CD4-positive, CD25-positive, alpha-beta regulatory T cell (primary cell): ENCODE data around the gene TIMM22. TPM values are rescaled to one million over a fixed set of nuclear protein-coding genes. Genes with fewer than 3 reads are reported as not detected.

Experiments
- ATAC-seq, 2 donors: fragments of 150-1000 bp; cut with Tn5 transposase; one replicate each; pipeline ENCODE4 v1.10.0; 2021; ENCODE audit warnings: low read depth in 2 of 2, moderate number of reproducible peaks in 2 of 2, moderate library complexity in 1 of 2
- DNase-seq, 3 donors: peaks; one replicate each; pipeline versions ENCODE4 v3.0.0 to v3.0.0-alpha.2; 2012 to 2022; ENCODE audit warnings: mixed read lengths in 1 of 3
- H3K27ac ChIP-seq: one replicate; pipeline ENCODE4 v1.7.0; 2013; ENCODE audit warnings: mild to moderate bottlenecking, low read length; ENCODE audit not compliant: insufficient read depth, poor library complexity, severe bottlenecking
- H3K27me3 ChIP-seq: one replicate; pipeline ENCODE4 v1.7.0; 2013; ENCODE audit warnings: low read length; ENCODE audit not compliant: control insufficient read depth, insufficient read depth
- H3K36me3 ChIP-seq: one replicate; pipeline ENCODE4 v1.7.0; 2013; ENCODE audit warnings: mild to moderate bottlenecking, low read length, moderate library complexity; ENCODE audit not compliant: control insufficient read depth, insufficient read depth
- H3K4me1 ChIP-seq: 2 replicates; pipeline ENCODE4 v1.7.0; 2013; ENCODE audit warnings: mild to moderate bottlenecking, low read length; ENCODE audit not compliant: insufficient read depth, control insufficient read depth, poor library complexity, severe bottlenecking
- H3K4me3 ChIP-seq: one replicate; pipeline ENCODE4 v1.7.0; 2013; ENCODE audit warnings: low read depth, mild to moderate bottlenecking, low read length, moderate library complexity
- H3K9me3 ChIP-seq, 2 experiments: 1 replicate in 1 of 2; 2 replicates in 1 of 2; pipeline ENCODE4 v1.7.0; 2013; ENCODE audit warnings: low read length in 2 of 2, mild to moderate bottlenecking in 1 of 2, moderate library complexity in 1 of 2; ENCODE audit not compliant: control insufficient read depth in 2 of 2
- H3K27ac Mint-ChIP-seq, 3 donors: one replicate each; pipeline ENCODE4 v1.8.0; 2020 to 2022; ENCODE audit warnings: mild to moderate bottlenecking in 3 of 3, mixed read lengths in 3 of 3, moderate library complexity in 2 of 3
- H3K27me3 Mint-ChIP-seq: one replicate; pipeline ENCODE4 v1.8.0; 2022; ENCODE audit warnings: mild to moderate bottlenecking, mixed read lengths
- H3K36me3 Mint-ChIP-seq: one replicate; pipeline ENCODE4 v1.8.0; 2020; ENCODE audit warnings: mixed read lengths
- H3K4me1 Mint-ChIP-seq, 4 donors: one replicate each; pipeline ENCODE4 v1.8.0; 2020 to 2022; ENCODE audit warnings: mixed read lengths in 4 of 4, mild to moderate bottlenecking in 1 of 4
- H3K4me3 Mint-ChIP-seq, 4 donors: one replicate each; pipeline ENCODE4 v1.8.0; 2020 to 2022; ENCODE audit warnings: mild to moderate bottlenecking in 4 of 4, mixed read lengths in 4 of 4, moderate library complexity in 3 of 4
- H3K9me3 Mint-ChIP-seq, 7 donors: one replicate each; pipeline ENCODE4 v1.8.0; 2020 to 2022; ENCODE audit warnings: mixed read lengths in 7 of 7, mild to moderate bottlenecking in 3 of 7, moderate library complexity in 2 of 7
- polyA plus RNA-seq, 4 donors: library from polyadenylated mRNA; unstranded; fragments of 300-500 nt; fragmentation: Illumina TruSeq; gene quantifications; one replicate each; pipeline ENCODE4 v1.2.3, GENCODE V29; 2021
- total RNA-seq: library from RNA; stranded (reverse); gene quantifications from one replicate; pipeline ENCODE4 v1.2.3, GENCODE V29; 2022

The TIMM22 gene
- total and polyA plus RNA-seq, 5 donors from 2014 or later, result 9.2 to 28.4 (median 24.4) TPM

DNA sequence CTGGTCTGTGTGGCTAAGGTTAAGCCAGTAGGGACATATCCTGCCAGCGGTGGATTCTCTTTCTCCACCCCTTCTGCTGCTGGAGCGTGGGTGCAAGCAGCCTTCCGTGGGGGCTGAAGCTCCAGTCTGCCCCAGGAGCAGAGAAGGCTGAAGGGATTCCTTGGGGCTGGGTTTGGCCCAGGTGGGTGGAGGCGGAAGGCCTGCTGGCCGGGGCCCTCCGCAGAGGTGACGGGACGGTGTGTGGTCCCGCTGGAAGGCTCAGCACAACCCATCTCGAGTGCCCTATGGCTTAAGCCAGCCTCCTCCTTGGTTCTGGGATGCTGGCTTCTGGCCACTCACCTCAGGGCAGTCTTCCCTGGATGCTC lies 13.1 kb downstream of the TIMM22 start:
- no peak overlapping the region for H3K27ac ChIP-seq
- H3K4me3 ChIP-seq, result no peak overlapping the region
- no peak for ATAC-seq
- Mint-ChIP-seq H3K27ac (no peak overlapping the region), H3K4me1 (no peaks in the 10 kb centered on the region), H3K36me3 (peaks cover 5% of the 10 kb centered on the region), H3K4me3 (no peak overlapping the region), H3K9me3 (no peaks in the 10 kb centered on the region), H3K27me3 (no peaks in the 10 kb centered on the region)
- no peak for DNase-seq
- no peaks in the 10 kb centered on the region for H3K9me3 ChIP-seq
- H3K27me3 ChIP-seq, result no peaks in the 10 kb centered on the region
- no peaks in the 10 kb centered on the region for H3K4me1 ChIP-seq
- peaks cover 44% of the 10 kb centered on the region for H3K36me3 ChIP-seq

DNA sequence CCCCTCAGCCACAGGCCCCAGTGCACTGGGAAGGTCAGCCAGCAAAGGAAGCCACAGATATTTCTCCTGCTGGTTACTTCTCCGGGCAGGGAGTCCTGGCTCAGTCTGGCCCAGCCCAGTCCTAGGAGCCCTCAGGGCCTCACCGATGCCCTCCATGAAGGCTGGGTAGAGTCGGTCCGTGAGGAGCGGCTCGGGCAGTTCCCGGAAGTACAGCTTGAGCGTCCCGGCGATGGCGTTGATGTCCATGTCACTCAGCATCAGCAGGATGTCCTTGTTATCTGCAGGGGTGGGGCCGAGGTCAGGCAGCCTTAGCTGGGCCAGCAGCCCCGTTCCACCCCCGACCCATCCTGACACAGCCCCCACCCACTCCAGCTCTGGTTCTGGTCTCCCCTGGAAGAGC lies 13.7 kb downstream of the TIMM22 start:
- H3K27ac Mint-ChIP-seq, result no peak overlapping the region
- no peak for DNase-seq
- Histone ChIP-seq H3K27me3 (no peaks in the 10 kb centered on the region), H3K27ac (no peak overlapping the region), H3K36me3 (peaks cover 43% of the 10 kb centered on the region), H3K4me1 (no peaks in the 10 kb centered on the region), H3K9me3 (no peaks in the 10 kb centered on the region), H3K4me3 (no peak overlapping the region)
- no peaks in the 10 kb centered on the region for H3K27me3 Mint-ChIP-seq
- H3K4me1 Mint-ChIP-seq, result no peaks in the 10 kb centered on the region
- ATAC-seq, result no peak
- peaks cover under 1% of the 10 kb centered on the region for H3K36me3 Mint-ChIP-seq
- no peaks in the 10 kb centered on the region for H3K9me3 Mint-ChIP-seq
- H3K4me3 Mint-ChIP-seq, result no peak overlapping the region

DNA sequence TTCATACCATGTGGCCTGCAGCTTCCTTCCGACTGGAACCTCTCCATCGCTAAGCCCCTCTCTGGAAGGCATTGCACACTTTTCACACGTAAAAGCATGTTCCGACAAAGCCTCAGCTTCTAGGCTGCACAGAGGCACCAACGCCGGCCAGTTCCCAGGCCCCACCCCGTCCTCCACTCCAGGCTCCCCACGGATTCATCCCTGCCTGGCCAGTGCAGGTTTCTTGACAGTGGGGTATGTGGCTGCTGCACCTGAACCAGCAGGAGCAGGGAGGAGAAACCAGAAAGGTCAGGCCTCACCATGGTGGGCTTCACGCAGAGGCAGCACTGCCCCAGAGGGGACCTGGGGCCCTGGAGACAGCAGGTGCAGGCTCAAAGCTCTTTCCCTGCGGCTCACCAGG lies 14.2 kb downstream of the TIMM22 start:
- no peak overlapping the region for H3K4me3 Mint-ChIP-seq
- no peaks in the 10 kb centered on the region for H3K9me3 ChIP-seq
- H3K36me3 Mint-ChIP-seq, result no peaks in the 10 kb centered on the region
- no peaks in the 10 kb centered on the region for H3K27me3 Mint-ChIP-seq
- no peak overlapping the region for H3K27ac ChIP-seq
- no peak for DNase-seq
- H3K27ac Mint-ChIP-seq, result no peak overlapping the region
- H3K9me3 Mint-ChIP-seq, result no peaks in the 10 kb centered on the region
- no peaks in the 10 kb centered on the region for H3K4me1 Mint-ChIP-seq
- H3K27me3 ChIP-seq, result no peaks in the 10 kb centered on the region
- ATAC-seq, result no peak
- H3K4me1 ChIP-seq, result no peaks in the 10 kb centered on the region
- no peak overlapping the region for H3K4me3 ChIP-seq
- H3K36me3 ChIP-seq, result peaks cover 38% of the 10 kb centered on the region

DNA sequence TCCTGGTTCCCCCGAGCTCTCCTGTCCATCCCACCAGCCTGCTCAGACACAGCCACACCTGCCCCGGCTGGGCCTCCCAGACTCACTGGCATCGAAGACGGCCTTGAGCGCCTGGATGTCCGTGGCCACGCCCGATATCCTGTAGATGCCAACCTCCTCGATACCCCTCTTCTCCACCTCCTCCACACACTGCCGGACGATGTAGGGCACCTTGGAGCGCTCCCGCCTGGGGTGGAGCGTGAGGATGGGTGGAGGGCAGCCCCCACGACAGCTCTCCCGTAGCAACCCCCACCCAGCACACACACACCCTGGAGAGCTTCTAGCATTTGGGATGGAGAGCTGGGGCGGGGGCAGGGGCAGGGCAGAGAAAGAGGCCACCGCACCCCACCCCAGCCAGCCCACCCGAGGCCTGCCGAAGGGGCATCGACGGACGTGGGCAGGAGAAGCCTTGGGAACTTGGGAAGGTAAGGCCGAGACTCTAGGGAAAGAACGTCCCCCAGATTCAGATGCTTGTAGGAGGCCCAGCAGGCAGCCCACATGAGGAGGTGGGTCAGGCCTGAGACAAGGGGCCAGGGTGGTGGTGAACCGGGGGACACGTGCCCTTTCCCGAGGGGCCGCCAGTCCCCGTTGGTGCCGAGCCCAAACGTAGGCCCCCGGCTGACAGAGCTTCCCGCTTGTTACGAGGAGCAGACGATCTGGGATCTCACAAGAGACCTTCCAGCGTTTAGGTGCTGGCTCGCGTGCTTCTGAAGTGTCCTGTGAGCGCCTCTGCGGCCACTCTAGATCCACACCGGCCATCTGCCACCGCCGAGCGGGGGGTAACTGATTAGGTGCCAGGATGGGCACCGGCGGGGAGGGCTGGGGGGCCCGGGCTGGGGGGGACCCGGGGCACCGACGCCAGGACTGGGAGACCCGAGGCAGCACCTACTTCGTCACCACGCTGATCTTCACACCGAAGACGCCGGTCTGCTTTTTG lies 15.1 kb downstream of the TIMM22 start:
- Histone ChIP-seq H3K4me3 (no peak overlapping the region), H3K27me3 (no peaks in the 10 kb centered on the region), H3K27ac (no peak overlapping the region), H3K4me1 (no peaks in the 10 kb centered on the region), H3K9me3 (no peaks in the 10 kb centered on the region), H3K36me3 (peaks cover 38% of the 10 kb centered on the region)
- H3K27me3 Mint-ChIP-seq, result no peaks in the 10 kb centered on the region
- DNase-seq, result no peak
- no peaks in the 10 kb centered on the region for H3K9me3 Mint-ChIP-seq
- no peak overlapping the region for H3K27ac Mint-ChIP-seq
- H3K36me3 Mint-ChIP-seq, result no peaks in the 10 kb centered on the region
- no peaks in the 10 kb centered on the region for H3K4me1 Mint-ChIP-seq
- no peak for ATAC-seq
- no peak overlapping the region for H3K4me3 Mint-ChIP-seq

DNA sequence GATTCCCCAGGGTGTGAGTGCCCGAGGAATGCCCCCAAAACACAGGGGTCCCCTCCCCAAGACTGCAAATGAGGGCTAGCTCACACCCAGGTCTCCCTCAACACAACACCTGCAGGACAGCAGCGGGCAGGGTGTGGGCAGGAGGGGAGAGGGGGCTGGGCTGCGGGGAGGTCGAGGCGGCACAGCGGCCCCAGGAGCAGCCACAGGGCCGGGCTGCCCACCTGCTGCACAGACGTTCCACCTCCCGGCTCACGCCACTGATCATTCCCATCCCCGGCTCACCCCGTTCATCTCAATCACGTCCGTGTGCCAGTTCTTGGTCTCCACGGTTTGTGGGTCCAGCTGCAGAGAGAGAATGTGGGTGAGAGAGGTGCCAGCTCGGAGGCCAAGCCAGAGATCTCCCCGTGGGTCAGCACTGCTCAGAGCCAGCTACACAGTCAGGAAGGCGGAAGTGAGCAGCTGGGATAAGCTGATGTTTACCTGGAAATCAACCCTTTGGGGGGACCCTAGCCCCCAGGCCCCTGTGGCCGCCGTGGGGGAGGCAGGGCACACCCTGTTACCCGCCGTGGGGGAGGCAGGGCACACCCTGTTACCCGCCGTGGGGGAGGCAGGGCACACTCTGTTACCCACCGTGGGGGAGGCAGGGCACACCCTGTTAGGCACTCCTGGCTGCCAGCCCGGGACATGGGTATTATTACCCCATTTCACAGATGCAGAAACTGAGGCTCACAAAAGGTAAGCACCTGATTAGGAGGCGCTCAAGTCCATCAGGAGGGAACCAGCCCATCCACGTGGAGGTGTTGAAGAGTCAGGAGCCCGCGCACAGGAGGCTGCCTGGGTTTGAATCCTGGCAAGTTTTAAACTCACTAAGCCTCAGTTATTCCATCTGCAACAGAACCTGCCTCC lies 16.1 kb downstream of the TIMM22 start:
- no peaks in the 10 kb centered on the region for H3K27me3 ChIP-seq
- H3K9me3 ChIP-seq, result no peaks in the 10 kb centered on the region
- Mint-ChIP-seq H3K4me3 (no peak overlapping the region), H3K9me3 (no peaks in the 10 kb centered on the region), H3K36me3 (no peaks in the 10 kb centered on the region), H3K4me1 (no peaks in the 10 kb centered on the region), H3K27me3 (no peaks in the 10 kb centered on the region), H3K27ac (no peak overlapping the region)
- H3K4me1 ChIP-seq, result no peaks in the 10 kb centered on the region
- ATAC-seq (no peak), DNase-seq (no peak)
- H3K4me3 ChIP-seq, result no peak overlapping the region
- H3K27ac ChIP-seq, result no peak overlapping the region
- H3K36me3 ChIP-seq, result peaks cover 31% of the 10 kb centered on the region

DNA sequence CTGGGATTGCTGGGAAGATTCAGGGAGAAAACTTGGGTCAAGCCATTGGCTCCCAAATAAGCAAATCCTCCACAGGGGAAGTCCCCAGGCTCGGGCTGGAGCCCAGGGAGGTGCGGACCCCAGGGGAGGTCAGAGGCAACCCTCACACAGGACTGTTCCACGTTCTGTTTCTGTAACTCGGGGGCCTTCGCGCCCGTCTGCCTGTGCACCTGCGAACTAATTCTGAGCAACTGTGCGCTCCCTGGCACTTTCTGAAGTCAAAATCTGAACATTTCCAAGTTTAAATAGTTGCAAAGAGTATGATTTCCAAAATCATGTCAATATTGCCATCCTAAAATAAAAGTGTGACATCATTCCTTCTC lies 16.8 kb downstream of the TIMM22 start:
- Histone ChIP-seq H3K9me3 (no peaks in the 10 kb centered on the region), H3K4me1 (no peaks in the 10 kb centered on the region), H3K36me3 (peaks cover 27% of the 10 kb centered on the region), H3K27me3 (no peaks in the 10 kb centered on the region), H3K27ac (no peak overlapping the region), H3K4me3 (no peak overlapping the region)
- Mint-ChIP-seq H3K27me3 (no peaks in the 10 kb centered on the region), H3K4me3 (no peak overlapping the region), H3K4me1 (no peaks in the 10 kb centered on the region), H3K27ac (no peak overlapping the region), H3K36me3 (no peaks in the 10 kb centered on the region), H3K9me3 (no peaks in the 10 kb centered on the region)
- ATAC-seq, result no peak
- DNase-seq, result no peak

DNA sequence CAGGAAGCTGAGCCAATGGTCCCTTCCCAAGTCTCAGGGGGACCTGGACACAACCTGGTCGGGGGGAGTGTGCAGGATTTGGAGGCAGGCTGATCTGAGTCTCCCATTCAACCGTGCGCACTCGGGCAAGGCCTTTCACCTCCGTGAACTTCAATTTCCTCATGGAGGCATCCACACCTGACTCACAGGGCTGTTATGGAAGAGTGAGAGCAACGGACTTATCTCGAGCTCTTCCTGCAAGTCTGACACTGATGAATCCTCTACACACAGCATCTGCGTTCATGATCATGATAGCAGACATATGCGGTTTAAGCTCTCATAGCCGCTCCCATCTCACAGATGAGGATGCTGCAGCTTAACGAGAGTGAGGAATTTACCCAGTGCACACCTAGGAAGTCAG lies 21.6 kb downstream of the TIMM22 start:
- Mint-ChIP-seq H3K4me1 (no peaks in the 10 kb centered on the region), H3K4me3 (no peak overlapping the region), H3K36me3 (peaks cover 7% of the 10 kb centered on the region), H3K9me3 (no peaks in the 10 kb centered on the region), H3K27me3 (no peaks in the 10 kb centered on the region), H3K27ac (no peak overlapping the region)
- Histone ChIP-seq H3K9me3 (no peaks in the 10 kb centered on the region), H3K27ac (no peak overlapping the region), H3K27me3 (no peaks in the 10 kb centered on the region), H3K36me3 (no peaks in the 10 kb centered on the region), H3K4me3 (no peak overlapping the region), H3K4me1 (no peaks in the 10 kb centered on the region)
- no peak for ATAC-seq
- no peak for DNase-seq
